T follicular helper cell (primary cell): ENCODE measurements around the gene FAM50B.

Experiments
- DNase-seq: peaks from one replicate; pipeline ENCODE4 v3.0.0-alpha.2; 2020; ENCODE audit warnings: low read depth

Gene FAM50B

DNA sequence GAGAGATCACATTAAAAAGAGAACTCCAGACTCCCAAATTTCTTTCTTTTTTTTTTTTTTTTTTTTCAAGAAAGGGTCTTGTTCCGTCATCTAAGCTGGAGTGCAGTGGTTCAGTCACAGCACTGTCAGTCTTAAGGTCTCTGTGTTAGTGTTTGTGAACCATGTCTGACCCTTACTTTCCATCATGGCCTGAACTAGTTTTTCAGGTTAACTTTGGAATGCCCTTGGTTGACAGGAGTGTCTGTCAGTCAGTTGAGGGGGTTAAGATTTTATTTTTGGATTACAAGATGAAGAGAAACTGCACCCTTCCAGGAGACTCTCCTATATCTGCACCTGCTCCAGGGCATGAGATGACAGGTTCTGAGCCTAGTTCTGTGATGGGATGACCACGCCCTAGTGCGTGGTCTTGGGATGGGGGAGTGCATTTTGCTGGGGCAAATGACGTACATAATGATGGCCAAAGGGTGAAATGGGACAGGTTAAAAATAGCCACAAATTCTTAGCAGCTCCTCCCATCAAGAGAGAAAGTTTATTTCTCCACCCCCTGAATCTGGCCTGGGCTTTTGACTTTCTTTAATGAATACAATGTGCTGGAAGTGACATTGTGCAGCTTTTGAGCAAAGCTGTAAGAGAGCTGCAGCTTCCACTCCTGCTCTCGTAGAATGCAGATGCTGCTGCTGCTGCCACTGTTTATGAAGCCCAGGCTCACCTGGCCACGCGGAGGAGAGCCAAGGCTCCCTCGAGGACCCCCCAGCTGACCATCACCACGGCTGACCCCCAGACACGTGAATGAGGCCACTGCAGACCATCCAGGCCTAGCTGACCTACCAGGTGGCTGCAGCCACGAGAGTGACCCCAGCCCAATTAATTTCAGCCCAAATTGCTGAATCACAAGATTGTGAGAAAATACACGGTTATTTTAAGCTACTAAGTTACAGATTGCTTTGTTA is 29.7 kb upstream of the FAM50B start:
- no peak for DNase-seq

DNA sequence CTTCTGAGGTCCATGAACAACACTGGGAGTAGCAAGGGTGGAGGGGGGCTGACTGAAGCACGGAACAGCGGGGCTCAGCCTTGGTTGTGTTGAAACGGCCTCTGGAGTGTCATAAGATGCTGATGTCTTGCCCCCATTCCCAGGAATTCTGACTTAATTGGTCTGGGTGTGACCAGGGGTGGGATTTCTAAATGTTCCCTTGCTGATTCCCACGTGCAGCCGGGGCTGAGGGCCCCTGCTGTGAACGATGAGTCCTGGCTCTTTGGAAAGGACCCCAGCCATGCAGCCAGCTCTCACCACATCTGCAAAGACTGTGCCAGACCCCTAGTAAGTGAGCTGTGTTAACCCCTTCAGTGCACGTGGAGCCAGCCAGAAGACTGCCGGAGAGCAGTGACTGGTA is 28.6 kb upstream of the FAM50B start:
- DNase-seq: no peak

DNA sequence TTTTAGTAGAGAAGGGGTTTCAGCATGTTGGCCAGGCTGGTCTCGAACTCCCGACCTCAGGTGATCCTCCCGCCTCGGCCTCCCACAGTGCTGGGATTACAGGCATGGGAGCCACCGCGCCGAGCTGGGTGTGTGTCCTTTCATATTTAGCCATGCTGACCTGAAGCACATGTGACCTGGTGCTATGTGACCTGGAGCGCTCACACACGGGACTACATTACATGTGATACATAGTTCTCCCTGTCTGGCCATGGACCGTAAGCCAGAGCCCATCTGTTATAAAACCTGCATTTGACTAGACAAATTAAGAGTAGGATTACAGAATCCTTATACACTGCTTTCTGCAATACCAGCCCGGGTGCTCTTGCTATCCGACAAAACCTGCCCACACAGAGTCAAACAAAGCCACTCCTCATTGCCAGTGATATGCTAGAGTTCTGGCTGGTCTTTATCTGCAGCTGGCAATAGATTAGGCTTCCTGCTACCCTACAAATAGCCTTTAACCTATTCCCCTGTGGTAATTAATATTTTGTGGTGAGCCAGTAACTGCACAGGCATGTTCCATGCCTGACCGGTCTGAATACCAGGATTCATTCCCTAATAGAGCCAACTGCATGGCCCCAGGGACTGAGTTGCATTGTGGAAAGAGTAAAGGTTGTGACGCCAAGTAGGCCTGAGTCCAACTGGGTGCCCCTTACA is 26.3 kb upstream of the FAM50B start:
- no peak for DNase-seq

DNA sequence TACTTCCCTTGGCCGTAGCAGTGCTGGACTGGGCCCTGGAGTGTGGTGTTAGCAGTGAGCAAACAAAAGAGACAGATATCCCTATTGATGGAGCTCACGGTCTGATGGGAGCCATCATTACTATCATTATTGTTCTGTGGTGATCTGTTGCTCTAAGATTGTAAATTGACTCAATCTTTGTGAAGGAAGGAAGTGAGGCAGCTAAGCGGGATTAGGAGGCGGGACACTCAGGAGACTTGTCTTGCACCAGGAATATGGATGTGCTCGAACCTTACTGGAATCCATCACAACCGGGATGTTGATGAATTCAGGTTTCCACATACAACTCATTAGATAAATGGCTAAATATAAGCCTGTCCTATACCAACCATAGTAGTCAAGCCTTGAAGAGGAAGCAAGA is 25.5 kb upstream of the FAM50B start:
- no peak for DNase-seq

DNA sequence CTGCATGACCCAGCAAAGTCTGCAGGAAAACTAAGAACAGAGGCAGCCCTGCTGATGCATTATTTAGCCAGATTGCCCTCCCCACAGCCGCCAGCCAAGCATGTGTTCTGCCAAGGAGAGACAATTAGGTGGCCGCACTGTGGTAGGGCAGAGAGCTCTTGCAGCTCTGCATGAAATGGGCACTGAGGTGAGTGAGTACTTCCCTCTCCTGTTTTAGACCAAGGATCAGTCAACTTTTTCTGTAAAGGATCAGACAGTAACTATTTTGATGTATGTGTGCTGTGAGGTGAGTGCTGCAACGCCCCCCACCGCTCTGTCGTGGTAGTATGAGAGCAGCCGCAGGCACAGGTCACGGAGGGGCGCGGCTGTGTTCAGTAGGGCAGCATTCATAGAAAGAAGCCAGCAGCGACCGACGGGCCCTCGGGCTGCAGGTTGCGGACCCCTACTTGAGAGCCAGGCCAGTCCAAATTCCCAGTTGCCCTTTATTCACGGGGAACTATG is 23.8 kb upstream of the FAM50B start:
- DNase-seq: no peak

DNA sequence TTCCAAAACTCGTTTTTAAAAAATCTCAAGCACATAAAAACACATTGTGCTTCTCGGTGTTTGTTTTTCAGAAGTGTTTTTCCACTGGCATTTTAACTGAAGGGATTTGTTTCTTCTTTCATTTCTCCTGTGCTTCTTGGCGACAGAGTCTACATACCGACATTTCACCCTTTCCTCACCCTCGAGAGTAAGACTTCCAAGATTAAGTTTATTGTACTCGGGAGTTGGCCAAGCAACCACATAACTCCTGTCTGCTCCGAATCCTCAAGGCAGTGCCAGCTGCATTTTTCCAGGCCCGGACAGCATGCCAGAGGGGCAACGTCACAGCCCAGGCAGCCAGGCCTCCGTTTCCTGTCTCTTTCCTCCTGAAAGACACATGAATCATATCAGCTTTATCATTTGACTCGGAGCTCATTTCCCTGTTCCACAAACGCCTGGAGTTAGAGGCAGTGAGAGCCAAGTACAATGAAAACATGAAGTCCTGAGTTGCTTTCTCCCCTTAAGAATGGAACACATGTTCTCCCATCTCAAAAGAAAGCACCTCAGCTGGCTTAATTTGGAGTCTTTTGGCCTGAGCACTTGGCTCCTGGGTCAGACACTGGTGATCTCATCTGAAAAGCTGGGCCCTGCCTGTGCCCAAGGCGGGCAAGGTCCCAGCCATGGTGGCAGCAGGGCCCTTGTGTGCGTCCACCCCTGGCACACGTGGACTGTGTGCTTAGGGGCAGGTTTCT is 23.2 kb upstream of the FAM50B start:
- no peak for DNase-seq

DNA sequence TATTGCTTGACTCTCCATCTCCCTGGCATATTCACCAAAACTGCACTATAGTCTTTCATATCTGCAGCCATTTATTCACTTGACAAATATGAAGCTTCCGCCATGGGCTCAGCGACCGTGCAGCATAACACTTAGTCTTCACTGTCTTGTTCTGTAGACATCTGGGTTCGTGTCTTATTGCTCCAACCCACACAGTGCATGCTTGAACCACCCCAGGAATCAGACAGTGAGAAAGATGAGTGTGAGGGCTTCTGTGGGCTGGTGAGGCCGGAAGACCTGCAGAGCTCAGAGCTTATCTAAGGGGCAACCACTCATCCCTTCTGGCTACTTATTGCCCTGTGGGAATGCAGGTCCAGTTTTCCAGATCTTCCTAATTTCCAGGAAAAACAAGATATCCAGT is 19.9 kb upstream of the FAM50B start:
- no peak for DNase-seq

DNA sequence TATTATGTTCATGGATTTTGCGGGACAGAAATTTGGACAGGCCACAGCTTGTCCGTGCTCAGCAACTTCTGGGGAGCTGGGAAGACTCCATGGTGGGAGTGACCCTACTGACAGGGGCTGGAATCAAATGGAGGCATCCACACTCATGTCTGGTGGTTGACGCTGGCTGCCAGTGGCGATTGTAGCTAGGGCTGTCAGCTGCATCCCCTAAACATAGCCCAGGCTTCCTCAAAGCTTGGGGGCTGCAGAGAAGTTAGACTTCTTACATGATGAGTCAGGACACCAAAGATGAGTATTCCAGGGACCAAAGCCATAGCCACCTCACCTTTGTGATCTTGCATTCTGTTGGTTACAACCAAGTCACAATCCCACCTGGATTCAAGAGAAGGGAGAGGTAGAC is 18.4 kb upstream of the FAM50B start:
- DNase-seq: no peak

DNA sequence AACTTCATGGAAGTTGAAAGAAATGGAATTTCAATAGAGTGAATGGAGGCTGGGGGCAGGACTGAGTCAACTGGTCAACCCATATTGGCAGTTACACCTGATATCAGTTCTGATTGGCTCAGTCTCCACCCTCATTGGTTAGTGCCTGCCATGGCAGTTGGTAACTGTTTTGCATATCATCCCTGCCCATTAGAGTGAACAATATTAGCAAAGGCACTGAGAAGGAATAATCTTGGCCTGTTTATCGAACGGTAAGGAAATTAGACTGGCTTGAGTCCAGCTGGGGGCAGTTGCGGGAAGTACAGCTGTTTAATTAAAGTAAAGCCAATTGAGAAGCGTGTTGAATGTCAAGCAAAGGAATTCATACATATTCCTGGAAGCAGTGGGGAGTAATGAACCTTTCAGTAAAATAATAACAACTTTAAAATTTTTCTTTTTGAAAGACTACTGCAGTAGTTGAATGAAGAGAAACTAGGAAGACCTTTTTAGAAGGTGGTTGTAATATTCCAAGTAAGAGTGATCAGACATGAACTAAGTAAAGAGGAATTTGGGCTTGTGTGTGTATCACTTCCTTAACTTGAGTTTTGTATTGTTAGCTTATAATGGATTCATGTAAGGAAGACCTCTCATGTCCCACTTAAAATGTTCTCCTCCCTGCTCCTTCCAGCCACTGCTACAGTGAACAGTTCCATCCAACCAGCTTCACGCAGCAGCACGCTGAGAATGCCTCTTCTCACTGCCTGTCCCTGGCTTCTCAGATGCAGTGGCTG is 17.2 kb upstream of the FAM50B start:
- DNase-seq: no peak

DNA sequence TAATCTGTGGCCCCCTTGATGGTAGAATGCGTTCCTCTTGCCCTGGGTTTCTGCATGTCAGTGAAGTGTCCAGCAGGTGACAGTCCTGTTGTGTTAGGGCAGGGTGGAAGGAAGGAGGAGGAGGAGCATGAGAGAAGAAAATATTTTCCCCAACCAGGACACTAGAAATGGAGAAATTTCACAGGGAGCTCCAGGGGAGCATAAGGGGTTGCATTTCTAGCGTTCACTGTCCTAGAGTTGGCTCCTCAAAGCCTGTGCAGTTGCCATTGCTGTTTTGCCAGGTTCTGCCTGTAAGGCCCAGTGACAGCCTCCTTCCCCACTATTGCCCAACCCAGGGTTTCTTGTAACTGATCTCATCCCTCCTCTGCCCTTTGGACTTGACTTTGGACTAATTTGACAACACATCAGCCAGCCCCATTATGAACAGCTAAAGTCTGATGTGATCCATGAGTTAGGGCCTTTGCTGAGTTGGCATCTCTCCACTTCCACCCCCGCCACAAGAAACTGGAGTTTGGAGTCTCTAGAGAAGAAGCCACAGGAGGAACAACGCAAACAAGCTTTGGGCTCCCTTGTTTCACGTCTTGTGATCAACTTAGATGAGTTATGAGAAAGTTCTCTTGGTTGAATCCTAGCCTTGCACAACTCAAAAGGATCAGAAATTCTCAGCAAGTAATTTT is 14.0 kb upstream of the FAM50B start:
- DNase-seq: no peak

DNA sequence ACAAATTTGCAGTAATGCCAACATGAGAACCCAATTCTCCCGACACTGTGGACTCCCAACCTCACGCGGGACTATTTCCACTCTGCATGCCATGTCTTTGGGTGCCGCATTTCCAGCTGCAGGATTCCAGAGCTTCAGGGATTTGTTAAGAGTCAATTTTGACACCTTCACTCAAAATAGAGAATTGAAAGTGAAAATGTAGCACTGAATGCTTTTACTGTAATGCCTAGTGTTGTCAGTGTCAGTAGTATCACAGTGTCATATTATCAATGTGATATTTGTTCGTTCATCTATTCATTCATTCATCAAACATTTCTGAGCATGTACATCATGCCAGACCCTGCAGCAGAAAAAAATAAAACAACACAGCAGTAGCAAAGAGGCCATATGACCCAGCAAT is 13.4 kb upstream of the FAM50B start:
- no peak for DNase-seq

DNA sequence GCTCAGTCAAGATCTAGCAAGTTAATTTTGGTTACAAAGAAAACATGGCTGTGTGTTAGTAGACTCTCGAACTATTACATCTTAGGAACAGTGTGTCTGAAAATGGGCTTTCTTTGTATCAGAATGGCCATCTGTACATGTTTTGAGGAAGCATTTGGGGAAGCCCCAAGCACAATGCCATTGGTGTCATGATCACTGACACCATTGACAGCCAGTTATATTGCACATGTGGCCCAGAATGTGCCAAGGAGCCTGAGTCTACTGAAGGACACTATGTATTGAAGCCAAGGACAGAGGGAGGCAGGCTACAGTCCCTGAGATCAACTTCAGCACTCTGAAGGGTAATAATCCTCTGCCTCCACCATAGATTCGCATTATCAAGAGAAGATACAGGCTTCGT is 12.6 kb upstream of the FAM50B start:
- no peak for DNase-seq

DNA sequence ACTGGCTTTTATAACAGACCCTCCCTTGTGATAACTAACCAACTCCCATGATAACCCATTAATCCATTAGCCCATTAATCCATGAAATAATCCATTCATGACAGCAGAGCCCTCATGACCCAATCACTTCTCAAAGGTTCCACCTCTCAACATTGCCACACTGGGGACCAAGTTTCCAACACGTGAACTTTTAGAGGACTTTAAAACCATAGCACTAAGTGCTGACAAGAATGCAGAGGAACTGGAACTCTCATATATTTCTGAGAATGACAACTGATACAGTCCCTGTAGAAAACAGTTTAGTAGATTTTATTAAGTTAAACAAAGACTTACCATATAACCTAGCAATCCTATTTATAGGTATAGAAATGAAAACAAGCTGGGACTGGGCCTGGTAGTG is 11.4 kb upstream of the FAM50B start:
- DNase-seq: no peak

DNA sequence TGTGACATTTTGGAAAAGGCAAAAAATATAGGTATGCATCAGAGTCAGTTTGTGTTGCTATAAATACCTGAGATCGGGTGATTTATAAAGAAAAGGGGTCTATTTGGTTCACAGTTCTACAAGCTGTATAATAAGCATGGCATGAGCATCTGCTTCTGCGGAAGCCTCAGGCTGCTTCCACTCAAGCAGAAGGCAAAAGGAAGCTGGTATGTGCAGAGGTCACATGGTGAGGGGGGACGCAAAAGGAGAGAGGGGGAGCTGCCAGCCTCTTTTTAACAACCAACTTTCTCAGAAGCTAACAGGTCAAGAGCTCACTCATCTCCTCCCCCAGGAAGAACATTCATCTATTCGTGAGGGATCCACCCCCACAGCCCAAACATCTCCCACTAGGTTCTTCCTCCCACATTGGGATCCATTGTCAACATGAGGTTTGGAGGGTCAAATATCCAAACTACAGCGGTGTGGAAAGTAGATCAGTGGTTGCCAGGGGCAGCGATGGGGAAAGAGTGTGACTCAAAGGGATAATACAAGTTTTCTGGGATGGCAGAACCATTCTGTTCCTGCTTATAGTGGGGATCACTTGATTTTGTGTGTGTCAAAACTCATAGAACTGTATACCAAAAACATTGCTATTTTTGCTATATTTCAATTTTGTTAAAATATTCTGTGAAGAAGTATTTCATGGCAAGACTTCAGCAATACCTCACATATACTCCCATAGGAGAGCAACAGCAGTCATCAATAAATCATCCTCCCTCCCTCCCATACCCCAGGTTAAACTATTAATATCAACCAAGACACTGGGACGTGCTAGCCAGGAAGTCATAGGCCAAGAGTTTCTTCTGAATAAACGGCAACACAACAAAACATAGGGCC is 9.9 kb upstream of the FAM50B start:
- DNase-seq: no peak

DNA sequence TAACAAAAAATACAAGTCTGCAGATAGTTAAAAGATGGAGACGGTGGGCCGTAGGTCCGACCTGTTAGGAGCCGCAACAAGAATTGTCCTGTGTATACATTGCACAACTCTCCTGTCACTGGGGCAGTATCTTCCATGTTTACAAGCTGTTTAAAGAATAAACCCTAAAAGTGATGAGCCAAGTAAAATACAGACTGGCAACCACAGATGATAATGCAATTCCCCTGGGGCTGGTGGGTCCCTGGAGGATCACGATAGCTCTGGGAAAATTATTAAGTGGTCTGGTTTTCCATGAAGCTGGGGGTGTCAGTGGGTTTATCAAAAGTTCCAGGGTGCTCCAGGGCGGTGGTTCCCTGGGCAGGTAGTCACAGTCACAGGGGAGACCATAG is 8.1 kb upstream of the FAM50B start:
- DNase-seq: no peak

DNA sequence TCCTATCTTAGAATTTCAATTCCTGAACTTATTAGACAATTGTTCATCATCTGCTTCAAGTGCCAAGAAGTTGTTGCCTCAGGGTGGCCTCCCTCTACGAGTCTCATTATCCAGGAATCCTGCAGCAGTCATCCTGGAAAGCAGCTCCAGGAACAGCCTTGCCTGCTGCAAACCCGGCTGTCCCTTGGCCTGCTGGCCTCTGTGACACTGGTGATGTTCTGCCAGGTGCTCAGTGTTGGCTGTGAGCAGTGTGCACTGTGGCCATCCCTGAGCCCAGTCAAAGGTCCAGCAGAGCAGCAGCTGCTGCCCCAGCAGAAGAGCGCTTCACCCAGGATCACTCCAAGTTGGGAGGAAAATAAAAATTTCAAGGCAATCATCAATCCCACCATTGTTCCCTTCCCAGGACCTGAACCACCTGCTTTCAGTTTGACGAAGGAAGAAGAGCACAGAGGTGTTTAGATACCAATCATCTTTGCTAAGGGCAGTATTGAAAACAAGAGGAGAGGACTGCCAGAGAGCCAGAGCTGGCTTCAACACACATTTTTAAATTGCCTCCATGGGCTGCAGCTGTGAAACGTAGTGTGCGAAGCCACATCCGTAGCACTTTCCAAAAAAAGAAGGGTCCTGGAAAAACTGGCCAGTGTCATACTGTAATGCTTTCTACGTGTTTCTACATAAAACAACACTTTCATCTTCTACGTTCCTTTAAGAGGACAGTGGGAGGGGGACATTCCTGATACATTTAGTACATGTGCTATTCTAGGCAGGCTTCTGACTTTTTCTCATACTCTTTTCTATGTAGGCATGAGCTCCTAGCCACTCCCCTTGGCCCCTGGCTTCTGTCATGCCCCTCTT is 7.2 kb upstream of the FAM50B start:
- no peak for DNase-seq

DNA sequence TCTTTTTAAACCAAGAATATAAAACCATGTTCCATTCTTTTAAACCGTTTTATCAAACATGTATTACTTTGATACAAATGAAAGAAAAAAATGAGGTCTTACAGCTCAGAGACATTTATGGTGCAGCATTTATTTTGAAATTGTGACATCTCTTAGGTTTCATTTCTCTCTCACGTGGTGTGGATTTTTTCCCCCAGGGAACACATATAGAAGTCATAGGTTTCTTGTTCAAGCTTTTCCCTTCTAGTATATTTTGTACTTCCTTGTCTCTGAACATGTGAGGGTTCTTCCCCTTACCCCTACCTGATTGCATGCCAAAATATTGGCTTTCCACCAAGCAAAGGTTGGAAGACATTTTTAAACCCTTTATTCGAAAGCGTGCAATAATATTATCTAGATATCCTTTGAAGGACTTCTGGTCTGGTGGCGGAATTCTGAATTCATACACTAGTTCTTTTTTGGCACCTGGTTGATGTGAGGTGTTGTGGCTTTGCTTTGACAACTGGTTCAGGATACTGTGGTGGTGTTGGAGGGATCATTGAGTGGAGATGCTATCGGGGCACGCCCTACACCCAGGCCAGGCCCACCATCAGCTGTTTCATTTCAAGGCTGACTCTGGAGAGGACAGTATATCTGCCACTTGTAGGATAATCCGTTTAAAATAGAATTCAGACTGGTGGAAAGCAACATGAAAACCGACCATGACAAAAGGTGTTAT is 5.6 kb upstream of the FAM50B start:
- no peak for DNase-seq

DNA sequence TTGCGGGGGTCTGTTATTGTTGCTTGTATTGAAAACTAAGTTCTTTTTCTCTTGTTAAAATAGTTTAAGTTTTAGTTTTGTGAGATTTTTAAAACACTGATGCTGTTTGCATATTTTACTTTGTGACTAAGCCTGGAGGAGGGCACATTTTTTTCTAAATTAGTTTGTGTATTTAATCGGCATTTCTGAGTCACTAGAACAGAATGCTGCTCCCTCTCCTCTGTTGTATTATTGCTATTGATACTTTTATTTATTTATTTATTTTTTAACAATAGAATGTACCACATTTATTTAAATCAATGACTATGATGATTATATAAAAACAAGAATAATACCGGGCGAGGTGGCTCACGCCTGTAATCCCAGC is 5.1 kb upstream of the FAM50B start:
- DNase-seq: no peak

DNA sequence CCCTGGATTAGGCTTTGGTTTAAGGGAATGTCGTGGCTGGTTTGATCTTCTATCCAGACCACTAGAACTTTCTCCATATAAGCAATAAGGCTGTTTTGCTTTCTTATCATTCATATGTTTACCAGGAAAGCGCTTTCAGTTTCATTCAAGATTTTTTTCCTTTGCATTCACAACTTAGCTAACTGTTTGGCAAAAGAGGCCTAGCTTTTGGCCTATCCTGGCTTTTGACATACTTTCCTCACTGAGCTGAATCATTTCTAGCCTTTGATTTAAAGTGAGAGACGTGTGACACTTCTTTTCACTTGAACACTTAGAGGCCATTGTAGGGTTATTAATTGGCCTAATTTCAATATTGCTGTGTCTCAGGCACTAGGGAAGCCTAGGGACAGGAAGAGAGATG is 1.7 kb upstream of the FAM50B start:
- no peak for DNase-seq
